ENCODE measurements around the gene NRF1. TPM values are rescaled to one million over a fixed set of nuclear protein-coding genes. Genes with fewer than 3 reads are reported as not detected.

NRF1 gene
- total RNA-seq, 1 experiment from 2014 or later: 14.0 TPM

GRCh38 chr7:129617652-129618051, 6.1 kb downstream of the NRF1 start:
- no peak for DNase-seq (ENCODE audit: low read depth, low spot score)
- no peak for TF ChIP-seq SIN3A (IDR thresholded peaks at IDR 0.05; ENCODE audit: borderline replicate concordance, insufficient read depth, low read depth, low read length)
- TF ChIP-seq TCF7L2 (IDR thresholded peaks at IDR 0.05; ENCODE audit: low read depth, low read length): no peak
- TF ChIP-seq POLR2AphosphoS5 (IDR thresholded peaks at IDR 0.05; ENCODE audit: low read depth, low read length): no peak
- TF ChIP-seq CTCF (IDR thresholded peaks at IDR 0.05): no peak
- TF ChIP-seq REST (IDR thresholded peaks at IDR 0.05; ENCODE audit: insufficient read depth in 1 of 2, low read depth in 2 of 2, low read length in 1 of 2): no peak
- no peaks in the 10 kb centered on the region; the same call in 1 of the 2 replicates for H3K36me3 ChIP-seq (ENCODE audit: control insufficient read depth, insufficient read depth, low read length)
- no peak for ATAC-seq
- ChIA-PET CTCF (no interaction called here), POLR2A (no interaction called here)
- peaks cover 16% of the 10 kb centered on the region for H3K4me1 ChIP-seq (ENCODE audit: control insufficient read depth, insufficient read depth, low read length)
- H3K4me3 ChIP-seq (ENCODE audit: low read depth in 2 of 2, low read length in 2 of 2): no peak overlapping the region
- no TSS peak for BruUV-seq (replicated peaks)
- H3K27me3 ChIP-seq (ENCODE audit: control insufficient read depth, insufficient read depth, low read length): no peaks in the 10 kb centered on the region
- H3K9me3 ChIP-seq (ENCODE audit: control insufficient read depth, insufficient read depth, low read depth, low read length): no peaks in the 10 kb centered on the region
- in situ Hi-C loops (cut with HindIII; ENCODE audit: low pct_unique_long_range_greater_than_20kb, low sequenced_read_pairs): no loop called here
- intact Hi-C loops (cut with micrococcal nuclease; ENCODE audit: unreplicated experiment): loop anchor here (10.0 kb wide), 1 partner anchor 393 kb away; the partner anchor contains the start of gene AHCYL2
- no peak overlapping the region for H3K27ac ChIP-seq (ENCODE audit: low read length)

- Histone ChIP-seq H3K9me3 (ENCODE audit: control insufficient read depth, insufficient read depth, low read depth, low read length) (no peaks in the 10 kb centered on the region), H3K27me3 (ENCODE audit: control insufficient read depth, insufficient read depth, low read length) (no peaks in the 10 kb centered on the region), H3K4me1 (ENCODE audit: control insufficient read depth, insufficient read depth, low read length) (no peaks in the 10 kb centered on the region), H3K4me3 (ENCODE audit: low read depth in 2 of 2, low read length in 2 of 2) (no peak overlapping the region), H3K27ac (ENCODE audit: low read length) (no peak overlapping the region), H3K36me3 (ENCODE audit: control insufficient read depth, insufficient read depth, low read length) (no peaks in the 10 kb centered on the region)
- ChIA-PET POLR2A (no interaction called here), CTCF (no interaction called here)
- no TSS peak for BruUV-seq (replicated peaks)
- in situ Hi-C loops (cut with HindIII; ENCODE audit: low pct_unique_long_range_greater_than_20kb, low sequenced_read_pairs) (no loop called here), intact Hi-C loops (cut with micrococcal nuclease; ENCODE audit: unreplicated experiment) (no loop called here)
- DNase-seq (ENCODE audit: low read depth, low spot score) (no peak), ATAC-seq (no peak)
- TF ChIP-seq CTCF (IDR thresholded peaks at IDR 0.05) (no peak), TCF7L2 (IDR thresholded peaks at IDR 0.05; ENCODE audit: low read depth, low read length) (no peak), SIN3A (IDR thresholded peaks at IDR 0.05; ENCODE audit: borderline replicate concordance, insufficient read depth, low read depth, low read length) (no peak), REST (IDR thresholded peaks at IDR 0.05; ENCODE audit: insufficient read depth in 1 of 2, low read depth in 2 of 2, low read length in 1 of 2) (no peak), POLR2AphosphoS5 (IDR thresholded peaks at IDR 0.05; ENCODE audit: low read depth, low read length) (no peak)
Measured at GRCh38 chr7:129626896-129627295, 15.4 kb downstream of the NRF1 start.
